IMR-90 (cell line): Measurements from ENCODE around the gene NKAIN2.

Source experiments
- BHLHE40 ChIP-seq: fragments of 150-350 bp; IDR thresholded peaks from 2 replicates; pipeline ENCODE4 v1.6.1; 2016; ENCODE audit warnings: mild to moderate bottlenecking, low read depth, low read length
- CTCF ChIP-seq: conservative IDR thresholded peaks from 2 replicates; pipeline ENCODE4 v1.5.1; 2012; ENCODE audit warnings: mild to moderate bottlenecking, low read depth, low read length, improper control_type of control experiment
- ELK1 ChIP-seq: fragments of 150-350 bp; IDR thresholded peaks from 2 replicates; pipeline ENCODE4 v1.6.1; 2016; ENCODE audit warnings: low read depth, mild to moderate bottlenecking, low read length, moderate library complexity, borderline replicate concordance
- FOS ChIP-seq: fragments of 150-350 bp; IDR thresholded peaks from 2 replicates; pipeline ENCODE4 v1.6.1; 2016; ENCODE audit warnings: low read depth, low read length
- MAFK ChIP-seq: IDR thresholded peaks from 2 replicates; pipeline ENCODE4 v1.6.1; 2012; ENCODE audit warnings: low read depth, low read length, improper control_type of control experiment
- MAZ ChIP-seq: IDR thresholded peaks from 2 replicates; pipeline ENCODE4 v1.6.1; 2012; ENCODE audit warnings: low read depth, mild to moderate bottlenecking, low read length, improper control_type of control experiment, moderate library complexity, borderline replicate concordance
- POLR2A ChIP-seq: IDR thresholded peaks from 2 replicates; pipeline ENCODE4 v1.6.1; 2012; ENCODE audit warnings: mild to moderate bottlenecking, low read depth, low read length
- RAD21 ChIP-seq: IDR thresholded peaks from 2 replicates; pipeline ENCODE4 v1.6.1; 2012; ENCODE audit warnings: low read length, improper control_type of control experiment
- RCOR1 ChIP-seq: IDR thresholded peaks from 2 replicates; pipeline ENCODE4 v1.6.1; 2012; ENCODE audit warnings: mild to moderate bottlenecking, low read length, improper control_type of control experiment; ENCODE audit not compliant: insufficient replicate concordance
- RFX5 ChIP-seq: IDR thresholded peaks from 2 replicates; pipeline ENCODE4 v1.8.0; 2012; ENCODE audit warnings: low read depth, mild to moderate bottlenecking, low read length, moderate library complexity

GRCh38 chr6:124743420-124743819, 939.8 kb downstream of the NKAIN2 start:
- TF ChIP-seq POLR2A: no peak
- TF ChIP-seq CTCF: no peak
- no peak for TF ChIP-seq BHLHE40
- TF ChIP-seq MAZ: no peak
- TF ChIP-seq ELK1: no peak
- no peak for TF ChIP-seq FOS
- TF ChIP-seq RFX5: no peak
- TF ChIP-seq MAFK: no peak
- TF ChIP-seq RCOR1: no peak
- TF ChIP-seq RAD21: no peak
